GOT3 (cell line): ENCODE measurements around the gene FAM210A.

Experiments used
- DNase-seq: peaks from one replicate; lab custom pipeline; 2025; ENCODE audit warnings: mixed read lengths; lab: John Stamatoyannopoulos, UW

Gene FAM210A

GRCh38 chr18:13643261-13643751 is 83.1 kb downstream of the FAM210A start:
- no peak for DNase-seq

- no peak for DNase-seq
These were observed 83.9 kb downstream of the FAM210A start for GRCh38 chr18:13642440-13642827.

GRCh38 chr18:13641551-13642439 is 84.6 kb downstream of the FAM210A start:
- no peak for DNase-seq

- no peak for DNase-seq
These were observed 86.0 kb downstream of the FAM210A start for GRCh38 chr18:13640266-13640860.

GRCh38 chr18:13638719-13639595 is 87.4 kb downstream of the FAM210A start:
- no peak for DNase-seq

GRCh38 chr18:13635046-13635445 is 91.3 kb downstream of the FAM210A start:
- DNase-seq: no peak

- no peak for DNase-seq
These were observed 92.7 kb downstream of the FAM210A start for GRCh38 chr18:13633700-13634099.

GRCh38 chr18:13630716-13631268 is 95.6 kb downstream of the FAM210A start:
- DNase-seq: no peak

GRCh38 chr18:13629841-13630715 is 96.3 kb downstream of the FAM210A start:
- no peak for DNase-seq

- DNase-seq: no peak
These were observed 98.1 kb downstream of the FAM210A start for GRCh38 chr18:13628211-13628610.

- no peak for DNase-seq
These were observed 98.7 kb downstream of the FAM210A start for GRCh38 chr18:13627639-13628038.

- no peak for DNase-seq
These were observed 99.8 kb downstream of the FAM210A start for GRCh38 chr18:13626544-13626908.

- DNase-seq: no peak
These were observed 100.4 kb downstream of the FAM210A start for GRCh38 chr18:13625843-13626543.

GRCh38 chr18:13625355-13625754 is 101.0 kb downstream of the FAM210A start:
- no peak for DNase-seq

- no peak for DNase-seq
These were observed 101.7 kb downstream of the FAM210A start for GRCh38 chr18:13624563-13625237.

- no peak for DNase-seq
These were observed 102.5 kb downstream of the FAM210A start for GRCh38 chr18:13623871-13624270.

GRCh38 chr18:13623348-13623747 is 103.0 kb downstream of the FAM210A start:
- no peak for DNase-seq

- DNase-seq: no peak
These were observed 103.6 kb downstream of the FAM210A start for GRCh38 chr18:13622751-13623150.

- DNase-seq: no peak
These were observed 104.3 kb downstream of the FAM210A start for GRCh38 chr18:13621886-13622619.
